GM10266 (cell line): Measurements from ENCODE around the gene PIEZO2.
A peak's percentile ranks its signal among the peaks of the same experiment; 100 is the strongest.

ENCODE experiments used
- DNase-seq: peaks from one replicate; pipeline ENCODE4 v3.0.0; 2012; ENCODE audit errors: extremely low spot score
- CTCF ChIP-seq: IDR thresholded peaks from 2 replicates; pipeline ENCODE4 v1.5.1; 2012; ENCODE audit warnings: mild to moderate bottlenecking, low read depth; ENCODE audit not compliant: control insufficient read depth, insufficient read depth; ENCODE audit errors: missing control alignments

The PIEZO2 gene

GRCh38 chr18:10896851-10897250 is 252.5 kb downstream of the PIEZO2 start:
- no peak for TF ChIP-seq CTCF
- no peak for DNase-seq

GRCh38 chr18:10895976-10896375 is 253.4 kb downstream of the PIEZO2 start:
- TF ChIP-seq CTCF: no peak
- DNase-seq: no peak

GRCh38 chr18:10894501-10894900 is 254.9 kb downstream of the PIEZO2 start:
- TF ChIP-seq CTCF: no peak
- DNase-seq: no peak

GRCh38 chr18:10893761-10894160 is 255.6 kb downstream of the PIEZO2 start:
- no peak for DNase-seq
- TF ChIP-seq CTCF: no peak

- no peak for DNase-seq
- TF ChIP-seq CTCF: no peak
These were observed 256.2 kb downstream of the PIEZO2 start for GRCh38 chr18:10893196-10893595.

- no peak for TF ChIP-seq CTCF
- no peak for DNase-seq
These were observed 256.6 kb downstream of the PIEZO2 start for GRCh38 chr18:10892786-10893185.

- no peak for TF ChIP-seq CTCF
- DNase-seq: no peak
These were observed 259.3 kb downstream of the PIEZO2 start for GRCh38 chr18:10890022-10890421.

- DNase-seq: peak; percentile 20
- no peak for TF ChIP-seq CTCF
These were observed 270.7 kb downstream of the PIEZO2 start for GRCh38 chr18:10878703-10879102.
